Adrenal gland (tissue), 5 donors: ENCODE results near the gene ACAD8.

ENCODE experiments used
- CTCF ChIP-seq, 6 experiments: fragments of 450-650 bp in 4 of 6; fragments of 200-600 bp in 2 of 6; sonication (generic) in 1 of 6; IDR thresholded peaks; 1 replicate in 5 of 6; 2 replicates in 1 of 6; pipeline versions ENCODE4 v1.5.1 to v1.8.0; 2016 to 2021; ENCODE audit warnings: antibody characterized with exemption in 6 of 6, mild to moderate bottlenecking in 2 of 6, moderate library complexity in 1 of 6
- POLR2A ChIP-seq, 2 donors: fragments of 450-650 bp; IDR thresholded peaks; one replicate each; pipeline ENCODE4 v1.6.1; 2017; ENCODE audit warnings: antibody characterized with exemption in 2 of 2, mild to moderate bottlenecking in 2 of 2, moderate library complexity in 1 of 2
- donor health status: DM: no; HTN: no; CAD: no.

GRCh38 chr11:134235399-134235798 lies 18.0 kb upstream of the ACAD8 start:
- no peak for TF ChIP-seq CTCF (IDR thresholded peaks at IDR 0.05)
- no peak for TF ChIP-seq POLR2A (IDR thresholded peaks at IDR 0.05)
